ENCODE results near the gene ANAPC16.
"Not testable (repeated sequence)": the region's sequence is repeated elsewhere in the genome, so short reads cannot be mapped to it uniquely, and the experiment has no call there.

ANAPC16 gene

DNA sequence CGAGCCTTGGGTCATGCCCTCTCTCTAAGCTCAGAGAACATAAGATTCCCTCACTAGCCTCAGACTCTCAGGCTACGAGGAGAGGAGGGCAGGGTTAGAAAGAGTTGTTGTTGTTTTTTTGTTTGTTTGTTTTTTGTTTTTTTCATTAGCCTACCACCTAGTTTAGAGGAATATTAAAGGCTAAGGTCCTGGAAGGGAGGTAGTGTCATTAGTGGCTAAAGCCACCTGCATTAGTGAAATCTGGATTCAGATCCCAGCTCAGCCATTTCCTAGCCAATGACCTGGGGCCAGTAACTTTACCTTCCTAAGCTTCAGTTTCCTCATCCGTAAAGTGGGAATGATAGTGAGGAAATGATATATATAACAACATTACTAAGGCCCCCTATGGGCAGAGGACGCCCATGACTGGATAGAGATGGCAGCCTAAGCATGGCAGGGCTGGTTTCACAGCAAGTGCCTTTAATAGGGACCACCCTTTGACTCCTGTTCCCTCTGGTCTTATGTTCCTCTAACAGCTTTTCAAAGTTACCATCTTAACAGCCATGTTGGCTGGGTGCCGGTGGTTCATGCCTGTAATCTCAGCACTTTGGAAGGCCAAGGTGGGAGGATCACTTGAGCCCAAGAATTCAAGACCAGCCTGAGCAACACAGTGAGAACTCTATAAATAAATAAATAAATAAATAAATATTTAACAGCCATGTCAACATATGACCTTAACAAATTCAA lies 63.0 kb downstream of the ANAPC16 start:
- no peak for DNase-seq (ENCODE audit: low read depth)

DNA sequence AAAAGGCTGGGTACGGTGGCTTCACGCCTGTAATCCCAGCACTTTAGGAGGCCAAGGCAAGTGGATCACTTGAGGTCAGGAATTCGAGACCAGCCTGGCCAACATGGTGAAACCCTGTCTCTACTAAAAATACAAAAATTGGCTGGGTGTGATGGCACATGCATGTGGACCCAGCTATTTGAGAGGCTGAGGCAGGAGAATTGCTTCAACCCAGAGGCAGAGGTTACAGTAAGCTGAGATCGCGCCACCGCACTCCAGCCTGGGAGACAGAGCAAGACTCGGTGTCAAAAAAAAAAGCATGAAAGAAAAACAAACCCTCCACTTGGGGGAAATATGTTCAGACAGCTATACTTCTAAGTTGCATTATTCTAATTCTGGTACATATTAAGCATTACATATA lies 63.8 kb downstream of the ANAPC16 start:
- DNase-seq (ENCODE audit: low read depth): not testable (repeated sequence)

DNA sequence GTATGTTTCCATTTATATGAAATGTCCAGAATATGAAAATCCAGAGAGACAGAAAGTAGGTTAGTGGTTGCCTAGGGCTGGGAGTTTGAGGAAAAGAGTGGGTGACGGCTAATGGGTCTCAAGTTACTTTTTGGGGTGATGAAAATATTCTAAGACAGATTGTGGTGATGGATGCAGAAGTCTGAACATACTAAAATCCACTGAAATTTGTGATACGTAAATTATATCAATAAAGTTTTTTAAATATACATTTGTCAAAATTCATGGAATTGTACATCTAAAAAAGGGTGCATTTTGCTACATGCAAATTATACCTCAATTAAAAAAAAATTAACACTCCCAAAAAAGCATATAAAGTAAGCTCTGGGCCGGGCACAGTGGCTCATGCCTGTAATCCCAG lies 67.3 kb downstream of the ANAPC16 start:
- DNase-seq (ENCODE audit: low read depth): no peak

All from stimulated activated CD8-positive, alpha-beta memory T cell treated with anti-CD3 and anti-CD28 coated beads, Interleukin-15, amount 100 ng/mL, for 1 hour (primary cell).